Endothelial cell of hepatic sinusoid (primary cell): Measurements from ENCODE around the gene ABCB11.
"Not testable (repeated sequence)": the region's sequence is repeated elsewhere in the genome, so short reads cannot be mapped to it uniquely, and the experiment has no call there.

Source experiments
- in situ Hi-C: cut with HindIII; loops from 2 replicates; pipeline ENCODE4 v1.10.0; 2017; ENCODE audit warnings: low sequenced_read_pairs

The ABCB11 gene

DNA sequence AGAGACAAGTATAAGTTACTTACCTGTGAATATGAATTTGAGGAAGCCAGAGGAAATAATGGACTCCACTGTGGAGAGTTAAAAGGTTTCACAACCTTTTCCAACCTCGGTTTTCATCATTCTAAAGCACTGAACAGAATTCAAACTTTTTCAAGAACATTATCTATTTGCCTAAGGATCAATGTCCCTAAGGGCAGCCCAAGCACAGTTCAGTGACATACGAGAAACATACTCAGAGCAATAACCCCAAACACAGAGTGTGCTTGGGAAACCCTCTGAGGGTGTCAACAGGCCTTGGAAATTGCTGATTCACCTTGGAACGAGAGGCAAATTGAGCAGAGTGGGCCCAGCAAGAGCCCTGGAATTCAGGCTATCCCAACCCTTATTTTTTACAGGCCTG, at the start of gene ABCB11:
ABCB11 (minus strand) TSS at position 123 of the 400 bp plus-strand sequence. CDS start 13,199 bp downstream, outside the sequence.
- in situ Hi-C loops: no loop called here

DNA sequence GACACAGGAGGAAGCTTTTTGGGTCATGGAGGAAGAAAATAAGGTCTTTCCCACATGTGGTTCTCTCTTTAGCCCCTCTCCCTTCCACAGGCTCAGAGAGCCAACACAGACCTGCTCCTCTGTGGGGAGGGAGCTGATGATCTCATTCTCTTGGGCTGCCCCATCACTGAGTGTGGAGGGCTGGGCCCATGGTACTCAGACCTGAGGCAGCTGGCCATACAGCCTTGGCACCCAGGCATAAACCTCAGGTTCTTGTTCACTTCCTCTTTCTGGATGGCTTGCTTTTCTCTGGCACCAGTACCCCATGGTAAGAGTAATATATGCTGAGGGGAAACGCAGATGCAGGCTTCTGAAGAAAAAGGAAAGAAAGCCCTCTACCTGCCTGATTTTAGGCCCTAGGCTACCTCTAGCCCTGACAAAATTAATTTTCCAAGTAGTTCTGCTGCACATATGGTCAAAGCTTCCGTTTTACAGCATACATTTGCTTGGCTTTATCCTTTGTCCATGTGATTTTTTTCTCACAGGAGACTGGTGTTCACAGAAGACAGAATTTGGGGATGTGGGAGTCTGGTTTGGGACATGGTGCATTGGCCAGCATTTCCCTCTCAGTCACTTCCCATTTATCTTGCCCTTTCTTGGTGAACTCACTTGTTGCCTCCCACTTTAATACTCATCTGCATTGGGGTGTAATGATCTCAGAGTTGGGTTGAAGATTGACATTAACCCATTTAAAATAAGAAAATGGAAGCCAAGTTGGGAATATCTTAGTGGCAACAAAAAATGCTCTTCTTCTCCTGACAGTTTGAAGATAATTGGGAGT, 49.3 kb upstream of the ABCB11 start:
- in situ Hi-C loops: no loop called here

DNA sequence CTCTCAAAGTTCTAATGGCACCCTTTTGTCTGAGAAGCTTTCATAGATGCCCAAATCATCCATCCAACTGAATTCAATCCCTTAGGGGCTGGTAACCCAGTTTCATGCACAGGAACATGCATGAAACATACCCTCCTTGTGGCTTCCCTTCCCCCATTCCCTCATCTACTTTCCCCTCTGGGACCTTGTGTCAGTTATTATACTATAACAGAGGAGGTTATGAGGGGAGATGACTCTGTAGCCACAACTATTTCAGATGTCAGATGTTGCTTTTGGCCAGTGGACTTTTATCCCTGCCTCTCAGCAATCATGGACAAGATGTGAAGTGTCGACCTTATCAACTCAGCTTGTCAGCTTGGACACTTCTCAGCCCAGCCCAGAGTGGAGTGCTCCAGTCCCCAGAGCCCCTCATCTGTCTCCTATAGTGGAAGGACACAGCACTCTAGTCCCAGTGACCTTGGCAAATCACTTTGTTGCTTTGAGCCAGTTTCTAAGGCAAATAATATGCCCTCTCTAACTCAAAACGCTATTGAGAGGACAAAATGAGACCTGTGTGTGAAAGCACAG, 46.6 kb upstream of the ABCB11 start:
- in situ Hi-C loops: no loop called here

DNA sequence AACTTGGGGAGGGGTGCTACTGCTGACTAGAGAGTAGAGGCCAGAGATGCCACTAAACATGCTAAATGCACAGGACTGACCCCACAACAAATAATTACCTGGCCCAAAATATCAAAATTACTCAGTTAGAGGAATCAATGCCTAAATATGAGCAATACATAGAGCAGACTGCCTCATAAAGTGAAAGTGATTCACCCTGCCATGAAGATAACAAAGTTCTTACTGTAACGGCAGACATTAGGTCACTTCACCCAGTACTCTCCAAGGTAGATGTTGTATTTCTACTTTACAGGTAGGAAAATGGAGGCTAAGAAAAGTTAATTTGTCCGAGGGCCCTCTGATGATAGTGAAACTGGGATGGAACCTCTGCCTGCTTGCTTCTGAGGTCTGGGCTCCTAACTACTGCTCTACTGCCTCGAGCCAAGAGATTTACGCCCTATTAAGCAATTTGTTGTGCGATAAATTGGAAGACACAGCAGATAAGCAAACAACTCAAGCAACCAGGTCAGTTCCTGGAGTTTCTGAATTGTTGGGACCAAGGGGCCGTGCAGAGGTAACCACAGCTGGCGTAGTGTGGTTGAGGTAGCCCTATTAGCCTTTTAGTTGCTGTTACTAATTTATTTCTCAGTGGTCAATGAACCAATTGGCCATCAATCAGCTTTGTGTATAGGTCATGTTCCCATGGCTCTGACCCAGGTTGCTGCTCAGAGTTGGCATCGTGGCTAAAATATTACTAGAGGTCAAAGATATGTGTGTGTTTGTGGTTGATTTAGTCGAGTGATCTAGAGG, 43.0 kb upstream of the ABCB11 start:
- in situ Hi-C loops: no loop called here

DNA sequence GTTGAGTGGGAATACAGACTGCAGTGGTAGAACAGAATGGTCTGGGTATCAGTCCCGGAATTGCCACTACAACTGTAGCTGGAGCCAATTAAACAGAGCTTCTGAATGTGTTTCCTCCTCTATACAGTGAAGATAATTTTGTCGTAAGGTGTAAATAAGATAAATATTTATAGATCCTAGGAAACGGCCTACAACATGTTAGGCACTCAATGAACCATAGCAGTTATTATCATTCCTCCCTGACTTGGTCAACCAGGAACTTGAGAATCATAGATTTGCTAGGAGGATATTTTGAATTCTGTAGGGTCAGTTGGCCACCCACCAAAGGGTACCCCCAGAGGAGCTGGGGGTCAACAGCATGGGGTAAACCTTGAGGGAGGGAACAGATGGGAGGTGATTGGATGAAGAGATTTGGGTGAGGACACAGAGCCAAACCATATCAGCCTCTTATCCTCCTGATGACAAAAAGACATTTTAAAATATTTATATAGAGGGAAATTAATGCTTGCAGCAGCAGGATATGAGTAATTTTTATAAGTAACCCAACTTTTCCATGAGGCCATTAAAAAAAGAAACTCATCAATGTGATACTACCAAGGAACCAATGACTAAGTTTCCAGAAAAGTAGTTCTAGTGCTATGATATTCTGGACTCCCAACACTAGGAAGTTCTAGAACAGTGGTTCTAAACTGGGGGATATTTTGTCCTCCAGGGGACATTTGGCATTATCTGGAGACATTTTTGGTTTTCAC, 42.3 kb upstream of the ABCB11 start:
- in situ Hi-C loops: no loop called here

DNA sequence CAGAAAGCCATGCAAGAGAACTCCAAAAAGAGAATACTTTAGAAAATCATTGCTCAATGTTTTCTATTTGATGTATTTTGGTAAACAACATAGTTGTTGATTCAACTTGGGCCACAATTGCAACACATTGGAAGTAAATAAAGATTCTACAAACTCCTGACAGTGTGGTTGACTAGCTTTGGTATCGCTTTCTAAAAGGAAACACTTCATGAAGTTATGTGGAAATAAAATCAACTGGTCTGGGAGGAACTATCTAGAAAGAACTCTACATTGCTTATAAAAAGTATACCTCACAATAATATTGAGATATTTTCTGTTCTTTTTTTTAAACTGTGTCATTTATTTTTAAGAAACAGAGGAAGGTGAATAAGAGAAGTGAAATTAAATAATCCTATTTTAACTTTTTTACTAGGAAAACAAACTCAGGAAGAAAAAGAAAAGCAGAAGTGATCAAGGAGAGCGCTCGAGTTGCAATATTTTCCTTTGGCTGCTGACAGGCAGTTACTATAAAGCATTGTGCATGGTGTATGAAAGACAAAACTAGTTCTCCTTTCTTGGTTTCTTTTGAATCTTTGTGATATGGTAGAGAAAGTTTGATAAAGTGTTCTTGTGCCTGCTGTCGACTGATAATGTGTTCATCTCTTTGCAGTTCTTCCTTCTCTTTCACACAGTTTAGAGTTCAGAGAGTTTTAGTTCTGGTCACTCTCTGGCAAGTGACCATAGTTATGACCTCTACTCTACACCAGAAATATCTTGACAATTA, 41.2 kb upstream of the ABCB11 start:
- in situ Hi-C loops: no loop called here

DNA sequence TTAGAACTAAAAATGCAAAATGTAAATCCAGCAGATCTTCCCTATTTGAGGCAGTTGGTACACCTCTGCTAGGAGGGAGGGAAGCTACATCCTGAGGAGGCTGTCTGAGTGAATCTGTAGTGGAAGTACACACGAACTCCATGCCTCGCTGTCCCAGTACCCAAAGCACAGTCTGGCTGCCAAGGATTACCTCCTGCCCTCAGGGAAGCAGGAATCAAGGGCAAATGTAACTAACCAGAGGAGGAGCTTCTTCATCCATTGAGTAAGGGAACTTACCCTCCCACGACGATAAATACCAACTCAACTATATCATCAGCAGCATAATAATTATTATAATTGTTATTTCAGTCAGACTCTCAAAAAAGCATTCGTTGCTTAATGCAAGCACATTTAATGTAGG, 40.3 kb upstream of the ABCB11 start:
- in situ Hi-C loops: no loop called here

DNA sequence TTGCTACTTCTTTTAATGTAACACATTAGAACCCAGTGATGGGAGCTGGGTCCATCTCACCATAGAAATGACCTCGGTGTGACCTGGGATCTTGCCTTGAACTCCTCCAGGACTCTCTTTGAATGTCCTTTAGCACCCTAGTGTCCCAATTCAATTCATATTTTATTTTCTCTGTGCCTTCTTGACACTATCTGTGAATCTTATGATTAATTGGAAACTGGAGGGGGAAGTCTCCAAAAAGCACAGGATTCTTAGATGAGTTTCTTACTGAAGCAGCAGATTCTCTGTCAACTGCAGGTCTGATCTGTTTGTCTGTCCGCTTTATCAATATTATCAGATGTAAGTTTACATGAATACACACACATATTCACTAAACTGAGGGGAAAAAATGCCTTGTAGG, 38.7 kb upstream of the ABCB11 start:
- in situ Hi-C loops: no loop called here

DNA sequence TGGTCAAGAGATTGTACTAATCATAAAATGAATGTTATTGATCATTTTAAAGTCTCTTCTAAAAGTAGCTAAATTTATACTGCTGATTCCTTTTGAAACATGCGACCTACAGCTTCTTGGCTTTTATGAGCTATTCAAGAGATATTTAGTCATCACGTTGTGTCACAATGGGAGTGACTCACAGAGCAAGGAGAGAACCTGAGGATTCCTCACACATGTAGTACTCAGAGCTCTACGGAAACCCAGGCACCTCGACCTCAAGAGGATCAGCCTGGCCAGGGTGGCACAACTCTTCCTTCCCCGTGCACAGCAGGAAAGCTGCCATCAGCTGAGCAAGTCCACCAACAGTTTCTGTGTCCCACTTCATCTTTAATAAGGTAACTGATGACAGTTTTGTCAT, 38.2 kb upstream of the ABCB11 start, which contains the start of gene DHRS9:
DHRS9 (plus strand) TSS at position 223 of the 400 bp plus-strand sequence. CDS start 12,019 bp downstream, outside the sequence.
- in situ Hi-C loops: no loop called here

DNA sequence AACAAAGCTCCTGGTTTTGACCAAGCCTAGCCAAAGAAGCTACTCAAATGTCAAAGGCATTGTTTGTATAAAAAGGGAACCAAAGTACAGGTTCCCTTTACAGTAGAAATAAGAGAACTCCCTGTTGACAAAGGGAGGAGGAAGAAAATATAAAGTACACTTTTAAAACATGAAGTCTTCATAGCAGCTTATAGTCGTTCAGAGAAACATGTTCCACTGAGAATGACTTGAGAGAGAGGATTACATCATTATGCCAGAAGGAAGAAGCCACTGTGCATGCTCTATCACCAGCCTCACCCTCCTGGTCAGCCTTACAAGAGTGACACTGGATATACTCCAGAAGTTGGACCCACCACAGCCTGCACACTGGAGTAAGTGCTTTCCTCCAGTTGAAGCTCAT, 35.8 kb upstream of the ABCB11 start:
- in situ Hi-C loops: no loop called here

DNA sequence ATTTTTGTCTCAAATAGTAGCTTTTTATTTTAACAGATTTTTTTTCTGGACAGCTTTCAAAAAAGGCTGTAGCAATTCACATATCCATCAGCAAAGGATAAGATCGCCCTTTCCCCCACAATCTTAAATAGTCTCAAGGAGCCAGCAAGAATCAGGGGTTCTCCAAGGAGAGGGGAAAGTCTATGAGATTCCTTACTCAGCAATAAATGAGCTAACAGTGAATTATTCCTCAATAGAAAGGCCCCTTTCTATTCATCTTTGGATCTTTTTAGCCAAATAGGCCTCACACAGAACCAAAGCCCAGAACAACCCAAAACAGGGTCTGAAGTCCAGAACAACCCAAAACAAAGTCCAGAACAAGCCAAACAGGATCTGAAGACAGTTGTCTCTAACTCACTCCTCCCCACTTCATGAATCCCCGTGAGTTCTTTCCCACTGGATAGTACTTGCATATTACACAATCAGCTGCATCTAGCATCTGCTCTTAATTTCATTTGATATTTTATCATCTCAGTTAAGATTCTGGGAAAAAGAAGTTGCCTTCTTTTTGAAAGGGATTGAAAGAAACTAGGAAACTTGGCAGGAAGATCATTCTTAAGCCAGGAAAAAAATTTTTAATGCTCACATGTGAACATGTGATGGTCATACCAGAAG, 34.9 kb upstream of the ABCB11 start:
- in situ Hi-C loops: no loop called here

DNA sequence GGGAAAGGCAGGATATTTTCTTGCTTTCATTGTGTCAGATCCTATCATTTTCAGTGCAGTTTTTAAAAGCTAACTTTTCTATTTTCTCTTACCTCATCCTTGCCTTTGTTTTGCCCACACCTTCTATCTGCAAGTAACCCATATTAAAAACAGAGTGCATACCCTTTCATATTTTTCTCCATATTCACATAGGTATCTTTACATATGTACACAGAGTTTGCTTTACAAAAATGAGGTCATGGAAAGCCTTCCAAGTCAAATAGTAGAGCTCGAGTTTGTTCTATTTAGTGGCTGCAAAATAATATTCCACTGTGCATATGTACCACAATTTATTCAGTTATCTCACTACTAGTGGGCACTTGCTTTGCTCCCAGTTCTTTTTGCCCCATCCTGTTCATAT, 34.3 kb upstream of the ABCB11 start:
- in situ Hi-C loops: no loop called here

DNA sequence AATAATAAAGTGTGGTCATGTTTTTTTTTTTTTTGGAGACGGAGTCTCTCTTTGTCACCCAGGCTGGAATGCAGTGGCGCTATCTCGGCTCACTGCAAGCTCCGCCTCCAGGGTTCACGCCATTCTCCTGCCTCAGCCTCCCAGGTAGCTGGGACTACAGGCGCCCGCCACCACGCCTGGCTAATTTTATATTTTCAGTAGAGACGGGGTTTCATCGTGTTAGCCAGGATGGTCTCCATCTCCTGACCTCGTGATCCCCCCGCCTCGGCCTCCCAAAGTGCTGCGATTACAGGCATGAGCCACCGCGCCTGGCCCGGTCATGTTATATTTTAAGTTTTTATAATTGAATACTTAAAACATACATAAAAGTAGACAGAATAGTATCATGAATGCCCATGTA, 33.1 kb upstream of the ABCB11 start:
- in situ Hi-C loops: not testable (repeated sequence)

DNA sequence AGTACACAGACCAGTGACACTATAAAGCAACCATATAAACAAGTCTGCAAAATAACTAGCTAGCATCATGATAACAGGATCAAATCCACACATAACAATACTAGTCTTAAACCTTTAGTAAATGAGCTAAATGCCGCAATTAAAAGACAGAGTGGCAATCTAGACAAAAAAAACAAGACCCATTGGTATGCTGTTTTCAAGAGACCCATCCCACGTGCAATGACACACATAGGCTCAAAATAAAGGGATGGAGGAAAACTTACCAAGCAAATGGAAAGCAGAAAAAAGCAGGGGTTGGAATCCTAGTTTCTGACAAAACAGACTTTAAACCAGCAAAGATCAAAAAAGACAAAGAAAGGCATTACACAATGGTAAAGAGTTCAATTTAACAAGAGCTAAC, 23.5 kb upstream of the ABCB11 start:
- in situ Hi-C loops: not testable (repeated sequence)

DNA sequence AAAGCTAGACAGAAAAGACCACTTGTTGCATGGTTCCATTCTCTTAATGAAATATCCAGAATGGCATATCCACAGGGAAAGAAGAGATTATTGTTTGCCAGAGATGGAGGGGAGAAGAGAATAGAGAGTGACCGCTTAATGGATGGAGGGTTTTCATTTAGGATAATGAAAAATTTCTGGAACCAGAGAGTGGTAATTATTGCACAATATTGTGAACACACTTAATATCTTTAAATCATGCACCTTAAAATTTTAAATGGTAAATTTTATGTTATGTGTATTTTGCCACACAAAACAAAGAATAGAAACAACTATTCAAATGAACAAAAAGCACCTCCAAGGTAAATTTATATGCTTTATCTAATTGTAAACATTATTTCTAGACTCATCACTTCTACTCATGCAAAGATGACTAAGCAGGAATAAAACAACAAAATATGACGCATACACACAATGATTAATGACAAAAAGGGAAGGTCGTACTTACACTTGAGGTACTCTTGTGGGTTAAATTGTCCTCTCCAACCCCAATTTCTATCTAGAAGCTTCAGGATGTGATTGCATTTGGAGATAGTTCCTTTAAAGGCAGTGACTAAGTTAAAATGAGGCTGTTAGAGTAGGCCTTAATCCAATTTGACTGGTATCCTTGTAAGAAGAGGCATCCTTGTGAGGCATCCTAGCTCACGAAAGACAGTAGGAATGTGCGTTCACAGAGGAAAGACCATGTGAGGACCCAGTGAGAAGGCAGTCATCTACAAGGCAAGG, 19.5 kb upstream of the ABCB11 start:
- in situ Hi-C loops: no loop called here

DNA sequence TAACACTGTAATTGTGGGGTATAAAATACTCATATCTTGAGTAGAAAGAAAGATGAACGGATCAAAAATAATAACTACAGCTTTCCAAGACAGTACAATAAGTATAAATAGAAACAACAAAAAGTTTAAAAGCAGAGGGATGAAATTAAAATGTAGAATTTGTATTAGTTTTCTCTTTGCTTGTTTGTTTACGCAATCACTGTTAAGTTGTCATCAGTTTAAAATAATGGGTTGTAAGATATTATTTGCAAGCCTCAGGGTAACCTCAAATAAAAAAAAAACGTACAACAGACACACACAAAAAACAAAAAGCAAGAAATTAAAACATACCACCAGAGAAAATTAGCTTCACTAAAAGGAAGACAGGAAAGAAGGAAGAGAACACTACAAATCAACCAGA, 18.0 kb upstream of the ABCB11 start:
- in situ Hi-C loops: no loop called here

DNA sequence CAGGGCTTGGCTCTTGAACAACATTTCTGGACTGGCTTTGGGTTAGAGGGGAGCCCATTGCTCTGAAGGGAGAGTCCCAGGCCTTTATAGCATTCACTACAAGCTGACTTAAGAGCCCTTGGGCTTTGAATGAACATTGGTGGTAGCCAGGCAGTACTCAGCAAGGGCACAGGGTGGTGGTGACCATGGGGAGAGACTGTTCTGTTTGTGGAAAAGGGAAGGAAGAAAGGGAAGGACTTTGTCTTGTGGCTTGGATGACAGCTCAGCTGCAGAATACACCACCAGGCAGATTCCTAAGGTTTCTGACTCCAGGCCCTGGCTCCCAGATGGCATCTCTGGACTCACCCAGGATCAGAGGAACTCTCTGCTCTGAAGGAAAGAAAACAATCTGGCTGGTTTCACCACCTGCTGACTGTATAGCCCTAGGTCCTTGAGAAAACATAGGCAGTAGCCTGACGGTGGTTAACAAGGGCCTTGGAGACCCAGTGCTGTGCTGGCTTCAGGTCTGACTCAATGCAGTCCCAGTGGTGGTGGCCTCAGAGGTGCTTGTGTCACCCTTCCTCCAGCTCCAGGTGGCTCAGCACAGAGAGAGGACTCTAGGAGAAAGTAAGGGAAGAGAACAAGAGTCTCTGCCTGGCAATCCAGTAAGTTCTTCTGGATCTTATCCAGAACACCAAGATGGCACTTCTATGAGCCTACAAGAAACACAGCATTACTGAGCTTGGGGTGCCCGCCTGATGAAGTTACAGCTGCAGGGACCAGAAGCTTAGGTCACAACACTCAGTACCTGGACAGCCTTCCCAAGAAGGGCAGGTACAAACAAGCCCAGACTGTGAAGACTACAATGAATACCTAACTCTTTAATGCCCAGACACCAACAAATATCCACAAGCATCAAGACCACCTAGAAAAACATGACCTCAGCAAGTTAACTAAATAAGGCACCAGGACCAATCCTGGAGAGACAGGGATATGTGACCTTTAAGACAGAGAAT, 16.4 kb upstream of the ABCB11 start:
- in situ Hi-C loops: no loop called here
